Naive B cell (primary cell): ENCODE results near the gene CDH26. TPM values are rescaled to one million over a fixed set of nuclear protein-coding genes. Genes with fewer than 3 reads are reported as not detected.

Source experiments
- ATAC-seq, 2 donors: fragments of 150-1000 bp; cut with Tn5 transposase; 2 replicates each; pipeline ENCODE4 v1.10.0; 2021; ENCODE audit warnings: low read depth in 2 of 2, mild to moderate bottlenecking in 2 of 2, moderate library complexity in 2 of 2
- DNase-seq: peaks from one replicate; pipeline ENCODE4 v3.0.0; 2022
- H3K27ac Mint-ChIP-seq, 6 donors: one replicate each; pipeline ENCODE4 v1.8.0; 2020 to 2022; ENCODE audit warnings: mild to moderate bottlenecking in 6 of 6, mixed read lengths in 6 of 6, moderate library complexity in 5 of 6, inconsistent platforms in 2 of 6
- H3K27me3 Mint-ChIP-seq, 3 donors: one replicate each; pipeline ENCODE4 v1.8.0; 2021 to 2022; ENCODE audit warnings: mixed read lengths in 3 of 3, mild to moderate bottlenecking in 1 of 3
- H3K36me3 Mint-ChIP-seq, 2 donors: one replicate each; pipeline ENCODE4 v1.8.0; 2020 to 2022; ENCODE audit warnings: mixed read lengths in 2 of 2, inconsistent platforms in 1 of 2, mild to moderate bottlenecking in 1 of 2
- H3K4me1 Mint-ChIP-seq, 3 donors: one replicate each; pipeline ENCODE4 v1.8.0; 2020 to 2022; ENCODE audit warnings: mixed read lengths in 3 of 3, inconsistent platforms in 1 of 3, mild to moderate bottlenecking in 1 of 3, moderate library complexity in 1 of 3
- H3K4me3 Mint-ChIP-seq, 8 donors: one replicate each; pipeline ENCODE4 v1.8.0; 2020 to 2022; ENCODE audit warnings: mild to moderate bottlenecking in 8 of 8, mixed read lengths in 8 of 8, moderate library complexity in 8 of 8, inconsistent platforms in 2 of 8
- H3K9me3 Mint-ChIP-seq, 7 donors: one replicate each; pipeline ENCODE4 v1.8.0; 2020 to 2022; ENCODE audit warnings: mixed read lengths in 7 of 7, mild to moderate bottlenecking in 5 of 7, inconsistent platforms in 2 of 7, moderate library complexity in 1 of 7
- polyA plus RNA-seq, 6 donors: library from polyadenylated mRNA; unstranded; fragments of 300-500 nt; fragmentation: Illumina TruSeq; gene quantifications; one replicate each; pipeline ENCODE4 v1.2.3, GENCODE V29; 2021; ENCODE audit warnings: low read depth in 6 of 6

The CDH26 gene
- polyA plus RNA-seq, 6 donors from 2014 or later, result 0.15 TPM; not detected in 5

- H3K27me3 Mint-ChIP-seq, result peaks cover 0 to 28% (median 10%) of the 10 kb centered on the region in 3 donors
- DNase-seq (no peak), ATAC-seq (no peak)
- peaks cover 0 to 4% (median 0%) of the 10 kb centered on the region in 7 donors for H3K9me3 Mint-ChIP-seq
- no peaks in the 10 kb centered on the region for H3K36me3 Mint-ChIP-seq
- no peak overlapping the region for H3K4me3 Mint-ChIP-seq
- peaks cover under 1 to 12% (median 7%) of the 10 kb centered on the region in 3 donors for H3K4me1 Mint-ChIP-seq
- no peak overlapping the region for H3K27ac Mint-ChIP-seq
Measured at GRCh38 chr20:60050193-60050947, 92.1 kb downstream of the CDH26 start.

GRCh38 chr20:60051911-60052310 is 93.7 kb downstream of the CDH26 start:
- no peaks in the 10 kb centered on the region for H3K36me3 Mint-ChIP-seq
- H3K27ac Mint-ChIP-seq, result no peak overlapping the region
- peaks cover 0 to 20% (median 10%) of the 10 kb centered on the region in 3 donors for H3K27me3 Mint-ChIP-seq
- H3K4me1 Mint-ChIP-seq, result peaks cover 7 to 20% (median 18%) of the 10 kb centered on the region in 3 donors
- ATAC-seq (no peak), DNase-seq (no peak)
- H3K9me3 Mint-ChIP-seq, result peaks cover 0 to 4% (median 0%) of the 10 kb centered on the region in 7 donors
- no peak overlapping the region for H3K4me3 Mint-ChIP-seq

GRCh38 chr20:60052322-60052721 is 94.1 kb downstream of the CDH26 start:
- no peak for ATAC-seq
- no peaks in the 10 kb centered on the region for H3K36me3 Mint-ChIP-seq
- no peak overlapping the region for H3K4me3 Mint-ChIP-seq
- peaks cover 0 to 4% (median 0%) of the 10 kb centered on the region in 7 donors for H3K9me3 Mint-ChIP-seq
- no peak overlapping the region for H3K27ac Mint-ChIP-seq
- peaks cover 11 to 25% (median 22%) of the 10 kb centered on the region in 3 donors for H3K4me1 Mint-ChIP-seq
- H3K27me3 Mint-ChIP-seq, result peaks cover 0 to 20% (median 10%) of the 10 kb centered on the region in 3 donors
- no peak for DNase-seq

DNA sequence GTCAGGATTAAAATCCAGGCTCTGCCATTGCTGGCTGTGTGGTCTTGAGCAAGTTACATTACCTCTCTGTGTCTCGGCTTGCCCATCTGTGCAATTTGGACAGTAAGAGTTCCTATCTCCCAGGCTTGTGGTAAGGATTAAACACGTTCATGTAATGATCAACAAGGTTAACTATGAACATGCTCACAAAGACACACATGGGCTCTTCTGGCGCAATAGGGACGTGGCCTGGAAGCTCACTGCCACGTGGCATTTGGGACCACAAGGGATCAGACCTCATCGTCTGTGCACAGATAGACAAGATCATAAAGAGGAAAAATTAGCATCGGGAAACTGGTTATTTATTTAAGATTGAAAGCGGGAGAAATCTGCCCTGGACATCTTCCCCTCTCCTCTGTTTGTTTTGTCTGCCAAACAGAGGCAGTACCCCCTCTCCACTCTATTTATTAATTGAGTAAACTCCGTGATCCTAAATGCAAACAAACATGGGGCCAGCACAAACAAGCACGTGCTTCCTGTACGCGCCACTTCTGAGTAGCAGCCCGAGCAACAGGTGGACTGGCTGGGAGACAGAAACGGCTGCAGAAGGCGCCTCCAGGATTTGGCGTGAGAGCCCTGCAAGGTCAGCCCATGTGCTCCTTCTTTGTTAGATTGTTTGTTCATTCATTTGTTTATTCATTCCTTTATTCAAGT is 95.0 kb downstream of the CDH26 start:
- DNase-seq (no peak), ATAC-seq (no peak)
- Mint-ChIP-seq H3K4me3 (no peak overlapping the region), H3K36me3 (no peaks in the 10 kb centered on the region), H3K4me1 (peaks cover 21 to 34% (median 31%) of the 10 kb centered on the region in 3 donors), H3K27me3 (peaks cover 0 to 20% (median 6%) of the 10 kb centered on the region in 3 donors), H3K27ac (peak overlapping the region in 2 of 6 donors; percentile 75 to 82), H3K9me3 (peaks cover 0 to 4% (median 0%) of the 10 kb centered on the region in 7 donors)

- Mint-ChIP-seq H3K27ac (peak overlapping the region in 1 of 6 donors; percentile 82), H3K27me3 (peaks cover 0 to 20% (median 6%) of the 10 kb centered on the region in 3 donors), H3K36me3 (no peaks in the 10 kb centered on the region), H3K4me1 (peaks cover 21 to 39% (median 37%) of the 10 kb centered on the region in 3 donors), H3K9me3 (peaks cover 0 to 4% (median 0%) of the 10 kb centered on the region in 7 donors), H3K4me3 (no peak overlapping the region)
- no peak for ATAC-seq
- no peak for DNase-seq
Measured at GRCh38 chr20:60053818-60054190, 95.6 kb downstream of the CDH26 start.

GRCh38 chr20:60054716-60055634 is 96.8 kb downstream of the CDH26 start:
- Mint-ChIP-seq H3K36me3 (no peaks in the 10 kb centered on the region), H3K27me3 (peaks cover 0 to 20% (median 5%) of the 10 kb centered on the region in 3 donors), H3K4me3 (peak overlapping the region in 1 of 8 donors; percentile 35), H3K27ac (peak overlapping the region in 2 of 6 donors; percentile 27 to 52), H3K4me1 (peaks cover 21 to 43% (median 40%) of the 10 kb centered on the region in 3 donors), H3K9me3 (no peaks in the 10 kb centered on the region)
- no peak for DNase-seq
- no peak for ATAC-seq

GRCh38 chr20:60055740-60056139 is 97.5 kb downstream of the CDH26 start:
- Mint-ChIP-seq H3K27ac (peak overlapping the region in 3 of 6 donors; percentile 8 to 52 (median 51)), H3K9me3 (no peaks in the 10 kb centered on the region), H3K4me1 (peaks cover 21 to 43% (median 40%) of the 10 kb centered on the region in 3 donors), H3K27me3 (peaks cover 0 to 20% (median 0%) of the 10 kb centered on the region in 3 donors), H3K4me3 (peak overlapping the region in 3 of 8 donors; percentile 33 to 69 (median 37)), H3K36me3 (no peaks in the 10 kb centered on the region)
- ATAC-seq (peak; percentile 28 to 43), DNase-seq (no peak)

GRCh38 chr20:60056407-60057122 is 98.3 kb downstream of the CDH26 start:
- H3K27ac Mint-ChIP-seq, result peak overlapping the region in 3 of 6 donors; percentile 35 to 95 (median 70)
- H3K4me3 Mint-ChIP-seq, result peak overlapping the region in 2 of 8 donors; percentile 25 to 68
- no peaks in the 10 kb centered on the region for H3K9me3 Mint-ChIP-seq
- DNase-seq (no peak), ATAC-seq (no peak)
- H3K4me1 Mint-ChIP-seq, result peaks cover 21 to 43% (median 40%) of the 10 kb centered on the region in 3 donors
- no peaks in the 10 kb centered on the region for H3K36me3 Mint-ChIP-seq
- H3K27me3 Mint-ChIP-seq, result peaks cover 0 to 20% (median 0%) of the 10 kb centered on the region in 3 donors

GRCh38 chr20:60057123-60057865 is 99.1 kb downstream of the CDH26 start:
- Mint-ChIP-seq H3K27me3 (peaks cover 0 to 12% (median 0%) of the 10 kb centered on the region in 3 donors), H3K27ac (peak overlapping the region in 3 of 6 donors; percentile 81 to 97 (median 95)), H3K4me1 (peaks cover 21 to 43% (median 40%) of the 10 kb centered on the region in 3 donors), H3K9me3 (no peaks in the 10 kb centered on the region), H3K4me3 (peak overlapping the region in 7 of 8 donors; percentile 62 to 80 (median 76)), H3K36me3 (no peaks in the 10 kb centered on the region)
- DNase-seq (peak; percentile 45), ATAC-seq (peak; percentile 40 to 59)

- H3K36me3 Mint-ChIP-seq, result no peaks in the 10 kb centered on the region
- peaks cover 0 to 9% (median 0%) of the 10 kb centered on the region in 3 donors for H3K27me3 Mint-ChIP-seq
- H3K27ac Mint-ChIP-seq, result peak overlapping the region; percentile 1 to 97 (median 77)
- ATAC-seq (peak; percentile 45 to 58), DNase-seq (peak; percentile 6)
- H3K4me1 Mint-ChIP-seq, result peaks cover 21 to 43% (median 40%) of the 10 kb centered on the region in 3 donors
- peak overlapping the region in 7 of 8 donors; percentile 62 to 78 (median 74) for H3K4me3 Mint-ChIP-seq
- no peaks in the 10 kb centered on the region for H3K9me3 Mint-ChIP-seq
Measured at GRCh38 chr20:60057866-60058807, 99.9 kb downstream of the CDH26 start.

GRCh38 chr20:60058879-60059278 is 100.7 kb downstream of the CDH26 start:
- DNase-seq (no peak), ATAC-seq (no peak)
- peak overlapping the region in 7 of 8 donors; percentile 15 to 77 (median 64) for H3K4me3 Mint-ChIP-seq
- H3K9me3 Mint-ChIP-seq, result no peaks in the 10 kb centered on the region
- H3K4me1 Mint-ChIP-seq, result peaks cover 21 to 43% (median 40%) of the 10 kb centered on the region in 3 donors
- peak overlapping the region in 2 of 6 donors; percentile 86 to 97 for H3K27ac Mint-ChIP-seq
- H3K27me3 Mint-ChIP-seq, result peaks cover 0 to 1% (median 0%) of the 10 kb centered on the region in 3 donors
- H3K36me3 Mint-ChIP-seq, result no peaks in the 10 kb centered on the region
